Measurements from ENCODE around the gene FIGLA. TPM values are rescaled to one million over a fixed set of nuclear protein-coding genes. Genes with fewer than 3 reads are reported as not detected.
"Not testable (repeated sequence)": the region's sequence is repeated elsewhere in the genome, so short reads cannot be mapped to it uniquely, and the experiment has no call there.

The FIGLA gene
- total RNA-seq, 1 experiment from 2014 or later: not detected

- no peak for DNase-seq (ENCODE audit: low read depth)
These were observed 44.1 kb downstream of the FIGLA start for GRCh38 chr2:70746094-70746974.

GRCh38 chr2:70745276-70745825, 45.1 kb downstream of the FIGLA start:
- DNase-seq (ENCODE audit: low read depth): no peak

- DNase-seq (ENCODE audit: low read depth): no peak
These were observed 46.0 kb downstream of the FIGLA start for GRCh38 chr2:70744397-70744796.

- DNase-seq (ENCODE audit: low read depth): peak; percentile 21
These were observed 46.8 kb downstream of the FIGLA start for GRCh38 chr2:70743677-70744076.

GRCh38 chr2:70743068-70743467, 47.4 kb downstream of the FIGLA start:
- no peak for DNase-seq (ENCODE audit: low read depth)

GRCh38 chr2:70739492-70739891, 51.0 kb downstream of the FIGLA start:
- not testable (repeated sequence) for DNase-seq (ENCODE audit: low read depth)

- no peak for DNase-seq (ENCODE audit: low read depth)
These were observed 52.3 kb downstream of the FIGLA start for GRCh38 chr2:70738159-70738558.

GRCh38 chr2:70735071-70735470, 55.4 kb downstream of the FIGLA start:
- no peak for DNase-seq (ENCODE audit: low read depth)

- no peak for DNase-seq (ENCODE audit: low read depth)
These were observed 56.7 kb downstream of the FIGLA start for GRCh38 chr2:70733646-70734180.

GRCh38 chr2:70732766-70733645, 57.4 kb downstream of the FIGLA start:
- no peak for DNase-seq (ENCODE audit: low read depth)

- DNase-seq (ENCODE audit: low read depth): no peak
These were observed 59.7 kb downstream of the FIGLA start for GRCh38 chr2:70730730-70731129.

- DNase-seq (ENCODE audit: low read depth): no peak
These were observed 60.8 kb downstream of the FIGLA start for GRCh38 chr2:70729647-70730046.

GRCh38 chr2:70728128-70728527, 62.3 kb downstream of the FIGLA start:
- peak; percentile 50 for DNase-seq (ENCODE audit: low read depth)

Other genes with a start within 250 kb of the FIGLA start
- 5.8 and 6.6 TPM in 2 replicates for gene TGFA, start 236.8 kb downstream of the FIGLA start, total RNA-seq (2014; rRNA removed; shearing (Covaris generic))
- 15.6 and 23.3 TPM in 2 replicates for gene ADD2, start 22.4 kb downstream of the FIGLA start, total RNA-seq (2014; rRNA removed; shearing (Covaris generic))
- gene CLEC4F, start 30.0 kb upstream of the FIGLA start, total RNA-seq (2014; rRNA removed; shearing (Covaris generic)): not detected in 2 replicates
- not detected in 2 replicates for gene CD207, start 45.2 kb upstream of the FIGLA start, total RNA-seq (2014; rRNA removed; shearing (Covaris generic))
- 2.3 and 4.8 TPM in 2 replicates for gene VAX2, start 109.9 kb upstream of the FIGLA start, total RNA-seq (2014; rRNA removed; shearing (Covaris generic))
- 0.40 TPM in 1 of 2 replicates, not detected in the other for gene ATP6V1B1, start 145.3 kb upstream of the FIGLA start, total RNA-seq (2014; rRNA removed; shearing (Covaris generic))
- not detected in 2 replicates for gene ANKRD53, start 188.0 kb upstream of the FIGLA start, total RNA-seq (2014; rRNA removed; shearing (Covaris generic))
- 22.3 and 23.9 TPM in 2 replicates for gene TEX261, start 204.2 kb upstream of the FIGLA start, total RNA-seq (2014; rRNA removed; shearing (Covaris generic))